GM10248 (cell line): ENCODE measurements around the gene DNM1.
"Not testable (repeated sequence)": the region's sequence is repeated elsewhere in the genome, so short reads cannot be mapped to it uniquely, and the experiment has no call there.

Experiments
- CTCF ChIA-PET: fragments of 300-600 bp; sonication (Branson Sonifier 250); formaldehyde crosslinking; extraction: SDS; loops from one replicate; lab custom pipeline; 2021; ENCODE audit warnings: antibody characterized with exemption; lab: Yijun Ruan, JAX
- POLR2A ChIA-PET: fragments of 350-650 bp; sonication (Branson Sonifier 250); formaldehyde crosslinking; extraction: SDS; loops from one replicate; lab custom pipeline; 2020; ENCODE audit warnings: antibody characterized with exemption; lab: Yijun Ruan, JAX
- DNase-seq: peaks from one replicate; pipeline ENCODE4 v3.0.0; 2012; ENCODE audit errors: extremely low spot score
- CTCF ChIP-seq: IDR thresholded peaks from 2 replicates; pipeline ENCODE4 v1.5.1; 2012; ENCODE audit warnings: mild to moderate bottlenecking, low read depth; ENCODE audit errors: extremely low read depth, missing control alignments, control extremely low read depth

The DNM1 gene

DNA sequence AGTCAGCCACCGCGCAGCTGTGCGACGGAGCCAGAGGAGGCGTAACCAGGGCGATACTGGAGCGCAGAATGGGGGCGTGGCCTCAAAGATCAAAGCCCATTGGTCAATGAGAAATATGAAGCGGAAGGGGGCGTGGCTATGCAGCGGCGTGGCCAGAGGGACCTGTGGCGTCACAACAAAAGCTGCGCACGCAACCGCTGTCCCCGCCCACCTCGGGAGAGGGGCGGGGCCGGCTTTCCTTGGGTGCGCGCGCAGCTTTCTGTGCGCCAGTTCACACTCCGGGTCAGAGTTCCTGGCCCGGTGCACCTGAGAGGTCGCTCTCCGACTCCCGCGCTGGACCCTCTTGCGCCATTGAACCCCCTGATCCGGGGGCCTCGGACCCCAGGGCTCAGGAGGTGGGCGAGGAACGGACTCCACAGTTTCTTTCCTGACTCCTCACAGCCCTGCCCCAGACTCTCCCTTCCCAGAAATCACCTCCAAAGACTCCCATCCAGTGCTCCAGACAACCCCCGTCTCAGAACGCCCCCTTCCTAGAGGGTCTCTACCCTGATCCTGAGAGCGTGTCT lies 72.9 kb downstream of the DNM1 start, which contains the start of gene SWI5:
Gene SWI5 (plus strand): TSS at position 269 of the 566 bp plus-strand sequence.
- ChIA-PET POLR2A (interaction anchor here (0.5 to 1.1 kb wide), 6 partner anchors 21 to 362 kb away, joined by 3 to 6 read pairs (median 3); no protein-coding TSS in a partner anchor), CTCF (interaction anchor here (1.2 to 3.2 kb wide), 2 partner anchors 14 to 19 kb away, joined by 3 to 12 read pairs; no protein-coding TSS in a partner anchor)
- no peak for TF ChIP-seq CTCF
- DNase-seq: peak; percentile 100

GRCh38 chr9:128276574-128277270 lies 73.5 kb downstream of the DNM1 start:
- POLR2A ChIA-PET: interaction anchor here (0.5 to 1.1 kb wide), 5 partner anchors 22 to 276 kb away, joined by 3 to 6 read pairs (median 3); no protein-coding TSS in a partner anchor
- DNase-seq: no peak
- TF ChIP-seq CTCF: no peak
- CTCF ChIA-PET: interaction anchor here (1.2 to 3.2 kb wide), 3 partner anchors 14 to 162 kb away, joined by 3 to 12 read pairs (median 4); no protein-coding TSS in a partner anchor

- POLR2A ChIA-PET, DNase-seq: not testable (repeated sequence)
- CTCF ChIA-PET: interaction anchor here (1.0 to 1.5 kb wide), 2 partner anchors 7 to 134 kb away, joined by 3 to 4 read pairs; no protein-coding TSS in a partner anchor
Observed at GRCh38 chr9:128279088-128280073, 76.2 kb downstream of the DNM1 start.

DNA sequence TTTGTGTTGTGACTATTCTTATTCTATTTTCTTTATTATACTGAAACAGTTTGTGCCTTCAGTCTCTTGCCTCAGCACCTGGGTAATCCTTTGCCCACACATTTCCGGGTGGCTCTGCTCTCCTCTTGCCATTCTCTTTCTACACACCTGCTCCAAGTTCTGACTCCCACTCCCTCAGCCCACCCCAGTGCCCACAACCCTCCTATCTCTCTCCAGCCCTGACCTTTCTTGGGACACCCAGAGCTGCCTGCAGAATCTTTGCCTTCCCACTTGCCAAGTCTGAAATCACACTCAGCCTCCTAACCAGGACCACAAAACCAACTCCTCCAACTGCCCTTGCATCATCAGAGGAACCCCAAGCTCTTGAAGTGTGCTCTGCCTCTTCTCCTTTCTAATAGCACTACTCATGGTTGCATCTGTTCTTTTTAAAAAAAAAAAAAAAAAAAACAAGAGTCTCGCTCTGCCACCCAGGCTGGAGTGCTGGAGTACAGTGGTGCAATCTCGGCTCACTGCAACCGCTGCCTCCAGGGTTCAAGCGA lies 77.0 kb downstream of the DNM1 start:
- ChIA-PET CTCF (interaction anchor here (1.0 kb wide), 1 partner anchor 133 kb away, joined by 3 read pairs; no protein-coding TSS in a partner anchor), POLR2A (no interaction called here)
- TF ChIP-seq CTCF: no peak
- no peak for DNase-seq

- ChIA-PET POLR2A (no interaction called here), CTCF (interaction anchor here (1.8 kb wide), 2 partner anchors 9 to 13 kb away, joined by 5 to 6 read pairs; no protein-coding TSS in a partner anchor)
- TF ChIP-seq CTCF: no peak
- DNase-seq: no peak
Observed at GRCh38 chr9:128282500-128282899, 79.3 kb downstream of the DNM1 start.

DNA sequence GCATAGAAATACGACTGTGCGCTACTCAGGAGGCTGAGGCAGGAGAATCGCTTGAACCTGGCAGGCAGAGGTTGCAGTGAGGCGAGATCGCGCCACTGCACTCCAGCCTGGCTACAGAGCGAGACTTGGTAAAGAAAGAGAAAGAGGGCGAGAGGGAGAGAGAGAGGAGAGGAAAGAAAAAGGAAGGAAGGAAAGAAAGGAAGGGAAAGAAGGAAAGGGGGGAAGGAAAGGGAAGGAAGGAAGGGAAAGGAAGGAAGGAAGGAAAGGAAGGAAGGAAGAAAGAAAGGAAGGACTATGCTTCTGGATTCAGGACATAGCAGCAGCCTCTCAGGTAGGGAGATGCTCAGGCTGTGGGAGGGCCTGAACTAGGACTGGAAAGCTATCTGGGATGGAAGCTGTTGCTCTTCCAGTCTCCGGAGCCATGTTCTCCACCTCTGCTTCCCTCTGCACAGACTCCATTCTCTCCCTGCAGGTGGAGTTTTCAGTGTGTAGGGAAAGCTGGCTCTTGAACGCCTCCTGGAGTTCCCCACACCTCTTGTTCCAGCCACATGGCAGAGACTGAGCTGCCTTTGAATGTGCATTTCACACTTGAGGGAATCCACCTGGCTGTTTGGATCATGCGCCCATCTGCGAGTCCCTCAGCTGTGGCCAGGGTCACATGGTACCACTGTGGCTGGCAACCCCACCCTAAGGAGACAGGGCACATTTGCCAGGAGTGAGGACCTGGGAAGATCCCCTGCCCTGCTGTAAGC lies 82.0 kb downstream of the DNM1 start:
- TF ChIP-seq CTCF: no peak
- ChIA-PET CTCF (interaction anchor here (1.7 kb wide), 1 partner anchor 10 kb away, joined by 8 read pairs; no protein-coding TSS in a partner anchor), POLR2A (no interaction called here)
- DNase-seq: no peak
